ENCODE measurements around the gene ZNF396.

The ZNF396 gene

GRCh38 chr18:35415511-35416073 lies 38.5 kb upstream of the ZNF396 start:
- peak; percentile 15 for DNase-seq (ENCODE audit: low read depth, low spot score)
- TF ChIP-seq CTCF (IDR thresholded peaks at IDR 0.05; ENCODE audit: low read depth, low read length): no peak
- in situ Hi-C loops (cut with HindIII; ENCODE audit: low sequenced_read_pairs): no loop called here
- H3K4me3 ChIP-seq (ENCODE audit: low read depth, low read length): no peak overlapping the region

GRCh38 chr18:35413163-35413511 lies 36.0 kb upstream of the ZNF396 start:
- H3K4me3 ChIP-seq (ENCODE audit: low read depth, low read length): no peak overlapping the region
- DNase-seq (ENCODE audit: low read depth, low spot score): no peak
- no peak for TF ChIP-seq CTCF (IDR thresholded peaks at IDR 0.05; ENCODE audit: low read depth, low read length)
- in situ Hi-C loops (cut with HindIII; ENCODE audit: low sequenced_read_pairs): no loop called here

GRCh38 chr18:35411625-35412351 lies 34.7 kb upstream of the ZNF396 start:
- no peak for DNase-seq (ENCODE audit: low read depth, low spot score)
- H3K4me3 ChIP-seq (ENCODE audit: low read depth, low read length): no peak overlapping the region
- TF ChIP-seq CTCF (IDR thresholded peaks at IDR 0.05; ENCODE audit: low read depth, low read length): no peak
- in situ Hi-C loops (cut with HindIII; ENCODE audit: low sequenced_read_pairs): no loop called here

GRCh38 chr18:35410561-35410960 lies 33.4 kb upstream of the ZNF396 start:
- no peak for DNase-seq (ENCODE audit: low read depth, low spot score)
- no peak overlapping the region for H3K4me3 ChIP-seq (ENCODE audit: low read depth, low read length)
- TF ChIP-seq CTCF (IDR thresholded peaks at IDR 0.05; ENCODE audit: low read depth, low read length): no peak
- in situ Hi-C loops (cut with HindIII; ENCODE audit: low sequenced_read_pairs): no loop called here

GRCh38 chr18:35409911-35410310 lies 32.8 kb upstream of the ZNF396 start:
- in situ Hi-C loops (cut with HindIII; ENCODE audit: low sequenced_read_pairs): no loop called here
- no peak overlapping the region for H3K4me3 ChIP-seq (ENCODE audit: low read depth, low read length)
- no peak for DNase-seq (ENCODE audit: low read depth, low spot score)
- TF ChIP-seq CTCF (IDR thresholded peaks at IDR 0.05; ENCODE audit: low read depth, low read length): no peak

- no peak for TF ChIP-seq CTCF (IDR thresholded peaks at IDR 0.05; ENCODE audit: low read depth, low read length)
- in situ Hi-C loops (cut with HindIII; ENCODE audit: low sequenced_read_pairs): no loop called here
- no peak for DNase-seq (ENCODE audit: low read depth, low spot score)
- no peak overlapping the region for H3K4me3 ChIP-seq (ENCODE audit: low read depth, low read length)
Observed at GRCh38 chr18:35408843-35409261, 31.7 kb upstream of the ZNF396 start.

Measured in astrocyte of the spinal cord (primary cell).